OCI-LY3 (cell line): ENCODE data around the gene EPPIN.

ENCODE experiments used
- H2AFZ ChIP-seq: fragments of 200-600, 300-600 bp; shearing (Covaris generic); 2 replicates; pipeline ENCODE4 v1.6.0; 2014; ENCODE audit warnings: antibody characterized with exemption, low read depth, low read length
- H3K27ac ChIP-seq: fragments of 200-600, 300-600 bp; sonication (generic); 2 replicates; pipeline ENCODE4 v1.5.1; 2014; ENCODE audit warnings: mild to moderate bottlenecking, low read length, moderate library complexity, mixed read lengths
- H3K27me3 ChIP-seq: fragments of 200-600, 300-600 bp; sonication (generic); 2 replicates; pipeline ENCODE4 v1.6.1; 2014; ENCODE audit warnings: low read depth, low read length, mixed read lengths
- H3K36me3 ChIP-seq: fragments of 200-600, 300-600 bp; sonication (generic); replicated peaks from 2 replicates; pipeline ENCODE3; 2014; ENCODE audit warnings: low read depth, low read length, mixed read lengths
- H3K4me1 ChIP-seq: fragments of 300-600, 200-600 bp; sonication (generic); 2 replicates; pipeline ENCODE4 v1.6.1; 2014; ENCODE audit warnings: low read length, mixed read lengths
- H3K4me2 ChIP-seq: fragments of 200-600, 300-600 bp; sonication (generic); 2 replicates; pipeline ENCODE4 v1.6.1; 2014; ENCODE audit warnings: low read length, mixed read lengths
- H3K4me3 ChIP-seq: fragments of 300-600, 200-600 bp; sonication (generic); 2 replicates; pipeline ENCODE4 v1.5.1; 2014; ENCODE audit warnings: antibody characterized with exemption, mild to moderate bottlenecking, low read length, moderate library complexity
- H3K79me2 ChIP-seq: fragments of 300-600, 200-600 bp; shearing (Covaris generic); 2 replicates; pipeline ENCODE4 v1.6.1; 2014; ENCODE audit warnings: mild to moderate bottlenecking, low read length, mixed read lengths
- H3K9ac ChIP-seq: fragments of 300-600, 200-600 bp; shearing (Covaris generic); 2 replicates; pipeline ENCODE4 v1.6.0; 2014; ENCODE audit warnings: mild to moderate bottlenecking, low read length, moderate library complexity
- H3K9me3 ChIP-seq: fragments of 200-600, 300-600 bp; shearing (Covaris generic); 2 replicates; pipeline ENCODE4 v1.6.1; 2014; ENCODE audit warnings: low read length, mixed read lengths; ENCODE audit not compliant: insufficient read depth
- H4K20me1 ChIP-seq: fragments of 200-600, 300-600 bp; sonication (generic); 2 replicates; pipeline ENCODE4 v1.6.1; 2016; ENCODE audit warnings: low read length, mixed read lengths; ENCODE audit not compliant: insufficient read depth
- CTCF ChIP-seq: fragments of 200-600, 300-600 bp; sonication (generic); IDR thresholded peaks from 2 replicates; pipeline ENCODE4 v1.5.1; 2014; ENCODE audit warnings: antibody characterized with exemption, low read length, low read depth
- EZH2phosphoT487 ChIP-seq: fragments of 200-600 bp; shearing (Covaris generic); IDR thresholded peaks from 2 replicates; pipeline ENCODE4 v1.6.1; 2018; ENCODE audit warnings: antibody characterized with exemption, mixed run types, low read depth

The EPPIN gene

GRCh38 chr20:45502561-45502960 is 44.6 kb downstream of the EPPIN start:
- Histone ChIP-seq H3K9ac (no peak overlapping the region), H3K4me3 (no peak overlapping the region), H3K36me3 (no peaks in the 10 kb centered on the region), H2AFZ (no peak overlapping the region), H3K79me2 (no peaks in the 10 kb centered on the region), H3K27me3 (peaks cover 74% of the 10 kb centered on the region), H4K20me1 (no peaks in the 10 kb centered on the region; the same call in 1 of the 2 replicates), H3K27ac (no peak overlapping the region), H3K9me3 (no peaks in the 10 kb centered on the region), H3K4me2 (no peak overlapping the region), H3K4me1 (peaks cover 13% of the 10 kb centered on the region)
- no peak for TF ChIP-seq CTCF
- no peak for TF ChIP-seq EZH2phosphoT487

GRCh38 chr20:45501600-45501999 is 45.6 kb downstream of the EPPIN start:
- Histone ChIP-seq H3K4me1 (peaks cover 4% of the 10 kb centered on the region), H3K4me3 (no peak overlapping the region), H3K27ac (no peak overlapping the region), H3K36me3 (no peaks in the 10 kb centered on the region), H3K9ac (no peak overlapping the region), H4K20me1 (no peaks in the 10 kb centered on the region), H3K4me2 (no peak overlapping the region), H3K27me3 (peaks cover 80% of the 10 kb centered on the region), H3K9me3 (no peaks in the 10 kb centered on the region), H3K79me2 (no peaks in the 10 kb centered on the region), H2AFZ (no peak overlapping the region)
- no peak for TF ChIP-seq EZH2phosphoT487
- TF ChIP-seq CTCF = no peak

- H3K27me3 ChIP-seq = peaks cover 88% of the 10 kb centered on the region
Observed at GRCh38 chr20:45500022-45500421, 47.2 kb downstream of the EPPIN start.

GRCh38 chr20:45497971-45498494 is 49.2 kb downstream of the EPPIN start:
- Histone ChIP-seq H2AFZ (no peak overlapping the region), H3K27ac (no peak overlapping the region), H3K27me3 (peaks cover 78% of the 10 kb centered on the region), H3K79me2 (no peaks in the 10 kb centered on the region), H4K20me1 (no peaks in the 10 kb centered on the region), H3K4me3 (no peak overlapping the region), H3K4me1 (no peaks in the 10 kb centered on the region), H3K9ac (no peak overlapping the region), H3K4me2 (no peak overlapping the region), H3K9me3 (no peaks in the 10 kb centered on the region), H3K36me3 (no peaks in the 10 kb centered on the region)
- TF ChIP-seq EZH2phosphoT487 = no peak
- peak; percentile 31; the same call in 1 of the 2 replicates for TF ChIP-seq CTCF

More at GRCh38 chr20:45500022-45500421, 47.2 kb downstream of the EPPIN start:
- Histone ChIP-seq H4K20me1 (no peaks in the 10 kb centered on the region), H3K79me2 (no peaks in the 10 kb centered on the region), H2AFZ (no peak overlapping the region), H3K36me3 (no peaks in the 10 kb centered on the region), H3K4me3 (no peak overlapping the region), H3K4me2 (no peak overlapping the region), H3K9me3 (no peaks in the 10 kb centered on the region), H3K4me1 (no peaks in the 10 kb centered on the region), H3K27ac (no peak overlapping the region), H3K9ac (no peak overlapping the region)
- no peak for TF ChIP-seq EZH2phosphoT487
- no peak for TF ChIP-seq CTCF
